GM12878 (cell line): Measurements from ENCODE around the gene RAMP1.

Experiments
- ASH2L ChIP-seq: fragments of 300-600, 200-600 bp; sonication (generic); IDR thresholded peaks from 2 replicates; pipeline ENCODE4 v1.6.1; 2017; ENCODE audit warnings: low read depth, mild to moderate bottlenecking, borderline replicate concordance
- ATF7 ChIP-seq: fragments of 450-650 bp; IDR thresholded peaks from 2 replicates; pipeline ENCODE4 v1.6.1; 2016; ENCODE audit warnings: low read depth, mild to moderate bottlenecking
- CREB1 ChIP-seq: IDR thresholded peaks from 2 replicates; pipeline ENCODE4 v1.6.1; 2012; ENCODE audit warnings: low read depth, mild to moderate bottlenecking, inconsistent platforms
- EP300 ChIP-seq, 2 experiments: fragments of 150-350 bp in 1 of 2; IDR thresholded peaks; 2 replicates each; pipeline ENCODE4 v1.6.1; 2011 to 2012; ENCODE audit warnings: low read depth in 2 of 2, low read length in 2 of 2, borderline replicate concordance in 1 of 2, improper control_type of control experiment in 1 of 2, inconsistent platforms in 1 of 2; ENCODE audit not compliant: control insufficient read depth in 1 of 2
- EZH2 ChIP-seq: IDR thresholded peaks from 2 replicates; pipeline ENCODE4 v1.6.1; 2012; ENCODE audit warnings: low read depth, mild to moderate bottlenecking, control low read depth, inconsistent platforms, low read length, borderline replicate concordance; ENCODE audit not compliant: control insufficient read depth
- JUNB ChIP-seq: IDR thresholded peaks from 2 replicates; pipeline ENCODE4 v1.6.1; 2016; ENCODE audit warnings: antibody characterized with exemption, mild to moderate bottlenecking
- NFXL1 ChIP-seq: fragments of 450-650 bp; IDR thresholded peaks from 2 replicates; pipeline ENCODE4 v1.6.1; 2017; ENCODE audit warnings: antibody characterized with exemption, mild to moderate bottlenecking, borderline replicate concordance
- SUZ12 ChIP-seq: fragments of 200-600 bp; sonication (generic); IDR thresholded peaks from one replicate; pipeline ENCODE4 v1.6.1; 2018; ENCODE audit warnings: antibody characterized with exemption, mild to moderate bottlenecking; ENCODE audit not compliant: unreplicated experiment
- ZNF274 ChIP-seq: IDR thresholded peaks from one replicate; pipeline ENCODE4 v1.8.0; 2011; ENCODE audit not compliant: insufficient read length, insufficient read depth
- ZZZ3 ChIP-seq: IDR thresholded peaks from 2 replicates; pipeline ENCODE4 v1.6.1; 2011; ENCODE audit warnings: low read depth; ENCODE audit not compliant: control insufficient read depth, insufficient read length
- TF ChIP-seq, protein P1 (sequence below), 3 experiments: IDR thresholded peaks in 2 of 3; conservative IDR thresholded peaks in 1 of 3; 2 replicates each; pipeline ENCODE4 v1.5.1; 2011; ENCODE audit warnings: low read depth in 3 of 3, low read length in 3 of 3, mild to moderate bottlenecking in 3 of 3, control low read depth in 2 of 3, moderate library complexity in 2 of 3, inconsistent platforms in 1 of 3, mixed read lengths in 1 of 3; ENCODE audit not compliant: control insufficient read depth in 2 of 3, insufficient read depth in 1 of 3; ENCODE audit errors: extremely low read depth in 1 of 3
- TF ChIP-seq, protein P2 (sequence below): IDR thresholded peaks from 2 replicates; pipeline ENCODE4 v1.6.1; 2012; ENCODE audit warnings: mild to moderate bottlenecking, low read depth, low read length
- TF ChIP-seq, protein P3 (sequence below): IDR thresholded peaks from 2 replicates; pipeline ENCODE4 v1.6.1; 2012; ENCODE audit warnings: low read depth, low read length, improper control_type of control experiment

DNA sequence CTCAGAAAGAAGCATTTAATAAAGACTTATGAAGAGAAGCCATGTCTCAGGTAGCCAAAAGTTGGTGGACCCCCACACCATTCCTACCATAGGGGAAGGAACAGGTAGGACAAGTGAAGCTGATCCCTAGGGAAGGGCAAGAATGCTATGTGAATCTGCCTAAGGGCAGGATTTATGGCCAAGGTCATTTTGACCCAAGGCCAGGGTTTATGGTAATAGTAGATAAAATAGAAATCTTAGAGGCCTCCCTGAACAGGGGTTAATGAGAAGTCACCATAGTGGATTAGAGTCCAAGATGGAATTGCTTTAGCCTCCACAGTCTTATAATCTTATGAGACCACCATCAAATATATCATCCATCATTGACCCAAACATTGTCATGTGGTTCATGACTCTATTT lies 81.4 kb downstream of the RAMP1 start:
- TF ChIP-seq EZH2 (no peak), EP300 (IDR thresholded peaks at IDR 0.05; ENCODE audit: borderline replicate concordance in 1 of 2, control insufficient read depth in 1 of 2, low read depth in 2 of 2, low read length in 2 of 2) (no peak), JUNB (no peak), ZNF274 (no peak), ATF7 (no peak), ZZZ3 (no peak), ASH2L (no peak), SUZ12 (no peak), NFXL1 (no peak), CREB1 (no peak)
- TF ChIP-seq, protein P1, sequence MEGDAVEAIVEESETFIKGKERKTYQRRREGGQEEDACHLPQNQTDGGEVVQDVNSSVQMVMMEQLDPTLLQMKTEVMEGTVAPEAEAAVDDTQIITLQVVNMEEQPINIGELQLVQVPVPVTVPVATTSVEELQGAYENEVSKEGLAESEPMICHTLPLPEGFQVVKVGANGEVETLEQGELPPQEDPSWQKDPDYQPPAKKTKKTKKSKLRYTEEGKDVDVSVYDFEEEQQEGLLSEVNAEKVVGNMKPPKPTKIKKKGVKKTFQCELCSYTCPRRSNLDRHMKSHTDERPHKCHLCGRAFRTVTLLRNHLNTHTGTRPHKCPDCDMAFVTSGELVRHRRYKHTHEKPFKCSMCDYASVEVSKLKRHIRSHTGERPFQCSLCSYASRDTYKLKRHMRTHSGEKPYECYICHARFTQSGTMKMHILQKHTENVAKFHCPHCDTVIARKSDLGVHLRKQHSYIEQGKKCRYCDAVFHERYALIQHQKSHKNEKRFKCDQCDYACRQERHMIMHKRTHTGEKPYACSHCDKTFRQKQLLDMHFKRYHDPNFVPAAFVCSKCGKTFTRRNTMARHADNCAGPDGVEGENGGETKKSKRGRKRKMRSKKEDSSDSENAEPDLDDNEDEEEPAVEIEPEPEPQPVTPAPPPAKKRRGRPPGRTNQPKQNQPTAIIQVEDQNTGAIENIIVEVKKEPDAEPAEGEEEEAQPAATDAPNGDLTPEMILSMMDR (IDR thresholded peaks at IDR 0.05 in 2 of 3, conservative IDR thresholded peaks at IDR 0.05 in 1 of 3; ENCODE audit: control insufficient read depth in 2 of 3, extremely low read depth in 1 of 3, insufficient read depth in 1 of 3, low read depth in 3 of 3, low read length in 3 of 3) = no peak
- TF ChIP-seq, protein P2, sequence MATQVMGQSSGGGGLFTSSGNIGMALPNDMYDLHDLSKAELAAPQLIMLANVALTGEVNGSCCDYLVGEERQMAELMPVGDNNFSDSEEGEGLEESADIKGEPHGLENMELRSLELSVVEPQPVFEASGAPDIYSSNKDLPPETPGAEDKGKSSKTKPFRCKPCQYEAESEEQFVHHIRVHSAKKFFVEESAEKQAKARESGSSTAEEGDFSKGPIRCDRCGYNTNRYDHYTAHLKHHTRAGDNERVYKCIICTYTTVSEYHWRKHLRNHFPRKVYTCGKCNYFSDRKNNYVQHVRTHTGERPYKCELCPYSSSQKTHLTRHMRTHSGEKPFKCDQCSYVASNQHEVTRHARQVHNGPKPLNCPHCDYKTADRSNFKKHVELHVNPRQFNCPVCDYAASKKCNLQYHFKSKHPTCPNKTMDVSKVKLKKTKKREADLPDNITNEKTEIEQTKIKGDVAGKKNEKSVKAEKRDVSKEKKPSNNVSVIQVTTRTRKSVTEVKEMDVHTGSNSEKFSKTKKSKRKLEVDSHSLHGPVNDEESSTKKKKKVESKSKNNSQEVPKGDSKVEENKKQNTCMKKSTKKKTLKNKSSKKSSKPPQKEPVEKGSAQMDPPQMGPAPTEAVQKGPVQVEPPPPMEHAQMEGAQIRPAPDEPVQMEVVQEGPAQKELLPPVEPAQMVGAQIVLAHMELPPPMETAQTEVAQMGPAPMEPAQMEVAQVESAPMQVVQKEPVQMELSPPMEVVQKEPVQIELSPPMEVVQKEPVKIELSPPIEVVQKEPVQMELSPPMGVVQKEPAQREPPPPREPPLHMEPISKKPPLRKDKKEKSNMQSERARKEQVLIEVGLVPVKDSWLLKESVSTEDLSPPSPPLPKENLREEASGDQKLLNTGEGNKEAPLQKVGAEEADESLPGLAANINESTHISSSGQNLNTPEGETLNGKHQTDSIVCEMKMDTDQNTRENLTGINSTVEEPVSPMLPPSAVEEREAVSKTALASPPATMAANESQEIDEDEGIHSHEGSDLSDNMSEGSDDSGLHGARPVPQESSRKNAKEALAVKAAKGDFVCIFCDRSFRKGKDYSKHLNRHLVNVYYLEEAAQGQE = no peak
- TF ChIP-seq, protein P3, sequence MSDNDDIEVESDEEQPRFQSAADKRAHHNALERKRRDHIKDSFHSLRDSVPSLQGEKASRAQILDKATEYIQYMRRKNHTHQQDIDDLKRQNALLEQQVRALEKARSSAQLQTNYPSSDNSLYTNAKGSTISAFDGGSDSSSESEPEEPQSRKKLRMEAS = no peak
